Measurements from ENCODE around the gene NSD2.

DNA sequence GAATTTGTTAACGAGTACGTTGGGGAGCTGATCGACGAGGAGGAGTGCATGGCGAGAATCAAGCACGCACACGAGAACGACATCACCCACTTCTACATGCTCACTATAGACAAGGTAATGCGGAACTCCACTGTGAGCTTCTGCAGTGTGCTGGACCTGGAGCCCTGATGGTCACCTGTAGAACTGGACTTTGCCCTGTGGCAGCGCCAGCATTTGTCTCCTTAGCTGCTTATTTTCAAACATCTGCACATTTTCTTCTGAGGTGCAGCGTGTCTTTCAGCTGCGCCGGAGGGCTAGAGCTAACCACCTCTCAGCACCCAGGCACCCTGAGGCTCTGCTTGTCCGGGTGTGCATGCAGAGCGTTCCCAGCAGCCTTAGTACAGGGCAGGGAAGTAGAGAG is 89.8 kb downstream of the NSD2 start:
- TF ChIP-seq, protein P1, sequence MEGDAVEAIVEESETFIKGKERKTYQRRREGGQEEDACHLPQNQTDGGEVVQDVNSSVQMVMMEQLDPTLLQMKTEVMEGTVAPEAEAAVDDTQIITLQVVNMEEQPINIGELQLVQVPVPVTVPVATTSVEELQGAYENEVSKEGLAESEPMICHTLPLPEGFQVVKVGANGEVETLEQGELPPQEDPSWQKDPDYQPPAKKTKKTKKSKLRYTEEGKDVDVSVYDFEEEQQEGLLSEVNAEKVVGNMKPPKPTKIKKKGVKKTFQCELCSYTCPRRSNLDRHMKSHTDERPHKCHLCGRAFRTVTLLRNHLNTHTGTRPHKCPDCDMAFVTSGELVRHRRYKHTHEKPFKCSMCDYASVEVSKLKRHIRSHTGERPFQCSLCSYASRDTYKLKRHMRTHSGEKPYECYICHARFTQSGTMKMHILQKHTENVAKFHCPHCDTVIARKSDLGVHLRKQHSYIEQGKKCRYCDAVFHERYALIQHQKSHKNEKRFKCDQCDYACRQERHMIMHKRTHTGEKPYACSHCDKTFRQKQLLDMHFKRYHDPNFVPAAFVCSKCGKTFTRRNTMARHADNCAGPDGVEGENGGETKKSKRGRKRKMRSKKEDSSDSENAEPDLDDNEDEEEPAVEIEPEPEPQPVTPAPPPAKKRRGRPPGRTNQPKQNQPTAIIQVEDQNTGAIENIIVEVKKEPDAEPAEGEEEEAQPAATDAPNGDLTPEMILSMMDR (IDR thresholded peaks at IDR 0.05; ENCODE audit: borderline replicate concordance, extremely low read depth, low read length, poor library complexity, severe bottlenecking): no peak
- no peak for TF ChIP-seq EZH2 (IDR thresholded peaks at IDR 0.05; ENCODE audit: borderline replicate concordance, low read depth, low read length, severe bottlenecking)

Data from DND-41 (cell line).